HCEC 1CT (cell line): Measurements from ENCODE around the gene CCDC198.
A peak's percentile ranks its signal among the peaks of the same experiment; 100 is the strongest.

Experiments
- DNase-seq: peaks from one replicate; pipeline ENCODE4 v3.0.0-alpha.2; 2017

Gene CCDC198, protein sequence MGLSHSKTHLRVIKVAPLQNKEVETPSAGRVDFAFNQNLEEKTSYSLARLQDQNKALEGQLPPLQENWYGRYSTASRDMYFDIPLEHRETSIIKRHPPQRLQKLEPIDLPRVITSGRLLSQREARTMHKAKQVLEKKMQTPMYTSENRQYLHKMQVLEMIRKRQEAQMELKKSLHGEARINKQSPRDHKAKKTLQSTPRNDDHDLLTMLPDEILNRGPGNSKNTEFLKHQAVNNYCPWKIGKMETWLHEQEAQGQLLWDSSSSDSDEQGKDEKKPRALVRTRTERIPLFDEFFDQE

DNA sequence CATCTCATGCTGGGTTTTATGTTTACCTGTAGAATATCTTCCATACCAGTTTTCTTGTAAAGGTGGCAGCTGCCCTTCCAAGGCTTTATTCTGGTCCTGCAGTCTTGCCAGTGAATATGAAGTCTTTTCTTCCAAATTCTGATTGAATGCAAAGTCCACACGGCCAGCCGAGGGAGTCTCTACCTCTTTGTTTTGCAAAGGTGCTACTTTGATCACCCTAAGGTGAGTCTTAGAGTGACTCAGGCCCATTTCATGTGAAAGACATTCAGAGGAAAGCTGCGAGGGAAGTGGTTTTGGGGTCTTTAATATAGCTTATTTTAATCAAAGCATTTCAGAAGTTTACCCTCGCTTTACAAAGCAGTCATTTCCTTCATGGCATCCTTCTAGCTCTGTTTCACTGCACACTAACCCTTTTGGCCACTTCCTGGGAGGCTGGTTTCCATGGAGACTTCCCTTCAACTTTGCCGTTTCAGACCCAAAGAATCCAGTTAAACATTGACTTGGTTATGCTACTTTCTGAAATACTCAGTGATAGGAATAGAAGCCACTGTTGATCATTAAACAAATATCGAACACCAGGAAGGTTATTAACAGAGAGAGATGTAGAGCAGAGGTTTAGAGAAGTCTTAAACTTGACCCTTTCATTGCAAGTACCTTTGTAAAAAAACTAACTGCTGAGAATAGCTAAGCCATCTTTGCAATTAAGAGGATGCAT, at the start of gene CCDC198:
Gene CCDC198 (minus strand): TSS at position 391 of the 715 bp plus-strand sequence. CDS start 142 bp downstream, at position 249.
- peak; percentile 28 for DNase-seq

DNA sequence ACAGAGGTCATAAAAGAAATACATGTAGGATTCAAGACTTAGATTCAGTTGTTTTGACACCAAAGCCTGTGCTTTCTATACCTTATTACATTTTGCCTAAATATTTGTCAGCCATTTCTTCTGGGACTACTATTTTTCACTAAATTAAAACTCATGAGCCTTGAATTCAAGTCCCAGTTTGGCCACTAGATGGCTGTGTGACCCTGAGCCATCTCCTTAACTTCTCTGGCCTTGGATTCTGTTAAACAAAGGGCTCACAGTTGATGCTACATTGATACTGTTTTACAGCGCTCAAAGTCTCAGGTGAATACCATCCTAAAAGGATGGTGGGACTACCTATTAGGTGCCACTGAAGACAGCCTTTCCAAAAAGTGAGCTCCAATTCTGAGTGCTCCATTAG, 39.6 kb upstream of the CCDC198 start:
- DNase-seq: peak; percentile 40

DNA sequence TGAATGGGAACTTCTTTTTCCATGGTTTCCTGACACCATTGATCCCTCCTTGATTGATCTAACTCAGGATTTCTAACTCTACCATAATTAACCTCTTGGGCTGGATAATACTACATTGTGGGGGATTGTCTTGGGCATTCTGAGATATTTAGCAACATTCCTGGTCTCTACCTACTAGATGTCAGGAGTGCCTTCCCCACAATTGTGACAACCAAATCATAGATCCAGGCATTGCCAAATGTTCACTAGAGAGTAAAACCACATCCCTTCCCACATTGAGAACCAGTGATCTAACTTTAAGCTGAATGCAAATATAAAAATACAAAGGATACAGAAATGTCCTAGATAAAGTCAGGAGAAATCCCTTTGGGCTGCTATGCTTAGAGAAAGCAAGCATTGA, 36.9 kb upstream of the CCDC198 start:
- no peak for DNase-seq

DNA sequence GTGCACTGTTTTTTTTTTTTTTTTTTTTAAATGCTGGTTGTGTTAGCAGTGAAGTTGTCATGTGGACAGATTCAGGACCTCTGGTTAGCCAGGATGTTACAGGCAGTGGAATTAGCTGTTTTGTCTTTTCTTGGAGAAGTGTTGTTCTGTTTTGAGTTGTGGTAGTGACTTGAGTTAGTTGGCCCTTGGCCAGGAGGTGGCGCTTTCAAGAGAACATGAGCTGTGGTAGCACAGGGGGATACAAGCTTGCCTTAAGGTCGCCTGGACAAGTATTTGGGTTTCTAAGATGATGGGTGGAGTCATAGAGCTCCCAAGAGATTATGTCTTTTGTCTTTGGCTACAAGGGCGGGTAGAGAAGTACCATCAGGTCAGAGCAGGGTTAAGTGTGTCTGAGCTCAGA, 33.3 kb upstream of the CCDC198 start:
- no peak for DNase-seq

DNA sequence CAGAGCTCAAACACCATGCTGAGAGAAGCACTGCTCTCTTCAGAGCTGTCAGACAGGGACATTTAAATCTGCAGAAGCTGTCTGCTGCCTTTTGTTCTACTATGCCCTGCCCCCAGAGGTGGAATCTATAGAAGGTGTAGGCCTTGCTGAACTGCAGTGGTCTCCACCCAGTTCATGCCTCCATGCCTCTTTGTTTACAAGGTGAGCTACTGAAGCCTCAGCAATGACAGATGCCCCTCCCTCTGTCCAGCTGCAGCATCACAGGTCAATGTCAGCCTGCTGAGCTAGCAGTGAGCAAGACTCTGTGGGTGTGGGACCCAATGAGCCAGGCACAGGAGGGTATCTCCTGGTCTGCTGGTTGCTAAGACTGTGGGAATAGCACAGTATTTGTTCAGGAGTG, 25.4 kb upstream of the CCDC198 start:
- DNase-seq: no peak

DNA sequence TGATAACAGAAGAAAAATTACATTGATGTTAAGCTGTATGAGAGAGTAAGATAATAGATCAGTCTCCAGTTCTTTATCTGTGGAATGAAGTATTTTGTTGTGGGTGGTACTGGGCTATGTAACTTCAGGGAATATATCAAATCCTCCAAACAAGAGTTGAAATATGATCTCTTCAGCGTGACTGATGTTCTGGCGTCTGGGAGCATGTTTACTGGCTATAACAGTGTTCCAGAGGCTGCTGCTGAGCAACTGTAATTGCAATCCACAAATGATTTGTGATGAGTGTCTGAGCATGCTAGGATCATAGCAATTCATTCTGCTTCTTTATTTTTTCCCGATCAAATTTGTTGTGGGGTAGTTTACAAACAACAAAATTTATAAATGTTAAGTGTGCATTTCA, 18.6 kb upstream of the CCDC198 start:
- no peak for DNase-seq

DNA sequence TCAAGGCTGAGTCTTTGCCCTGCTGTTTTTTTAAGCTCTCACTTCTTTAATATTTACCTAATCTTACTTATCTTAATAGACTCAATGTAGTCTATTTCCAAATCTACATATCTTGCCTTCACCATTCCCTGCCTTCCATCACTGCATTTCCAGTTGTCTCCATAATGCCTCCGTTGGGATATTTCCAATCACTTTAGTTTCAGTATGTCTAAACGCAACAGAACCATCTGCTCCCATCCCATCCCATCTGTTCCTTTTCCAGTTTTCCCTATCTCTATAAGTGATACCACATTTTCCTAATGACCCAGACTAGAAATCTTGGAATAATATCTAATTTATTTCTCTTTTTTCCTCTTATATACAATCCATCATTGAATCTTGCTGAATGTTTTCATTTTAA, 15.1 kb upstream of the CCDC198 start:
- DNase-seq: no peak

DNA sequence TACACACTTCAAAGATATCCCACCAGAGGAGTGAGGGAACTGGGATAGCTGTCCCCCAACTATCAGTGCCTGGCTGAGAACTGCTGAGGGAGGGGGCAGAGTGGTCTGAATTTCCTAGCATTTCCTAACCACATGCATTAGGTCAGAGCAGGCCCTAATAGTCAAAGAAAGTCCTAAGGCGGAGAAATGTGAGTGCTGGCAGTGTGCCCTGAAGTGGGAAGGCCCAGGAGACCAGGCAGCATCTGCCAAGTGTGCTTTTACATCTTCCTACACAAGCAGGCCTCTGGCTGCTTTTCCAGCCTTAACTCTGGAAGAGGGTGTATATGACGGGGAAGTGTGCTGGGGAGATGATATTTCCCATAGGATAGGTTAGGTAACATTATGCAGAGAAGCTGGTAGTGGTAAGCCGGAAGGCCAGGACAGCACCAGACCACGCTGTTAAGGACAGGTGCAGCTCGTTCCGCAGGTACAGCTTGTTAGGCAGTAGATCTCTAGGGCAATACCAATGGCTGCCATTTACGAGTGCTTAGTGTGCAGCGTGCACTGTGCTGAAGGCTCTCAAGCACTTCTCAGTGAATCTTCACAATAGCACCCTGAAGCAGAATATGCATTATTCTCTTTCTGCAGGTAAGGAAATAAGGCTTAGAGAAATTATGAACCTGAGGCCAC, 9.1 kb upstream of the CCDC198 start:
- DNase-seq: no peak

DNA sequence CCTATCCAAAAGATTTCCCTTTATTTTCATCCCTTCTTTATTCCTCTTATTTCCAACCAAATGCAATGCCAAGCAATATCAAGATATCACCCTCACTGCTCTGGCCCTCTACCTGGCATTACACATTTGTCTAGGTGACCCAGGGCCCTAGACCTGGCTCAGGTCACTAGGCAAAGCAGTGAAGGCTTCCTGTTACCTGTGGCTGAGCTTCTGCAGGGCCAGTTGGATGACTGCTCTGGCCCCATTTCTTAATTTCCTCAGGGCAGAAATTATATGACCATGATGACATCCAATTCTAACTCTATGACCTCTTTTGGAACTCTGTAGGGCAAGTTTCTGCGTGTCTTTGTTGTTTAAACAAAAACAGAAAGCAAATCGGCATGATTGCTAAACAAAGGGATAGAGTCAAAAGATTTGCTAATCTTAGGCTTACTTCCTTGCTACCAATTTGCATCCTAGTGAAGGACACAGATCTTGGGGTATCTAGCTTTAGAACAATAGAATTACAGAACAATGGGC, 7.4 kb upstream of the CCDC198 start:
- no peak for DNase-seq

DNA sequence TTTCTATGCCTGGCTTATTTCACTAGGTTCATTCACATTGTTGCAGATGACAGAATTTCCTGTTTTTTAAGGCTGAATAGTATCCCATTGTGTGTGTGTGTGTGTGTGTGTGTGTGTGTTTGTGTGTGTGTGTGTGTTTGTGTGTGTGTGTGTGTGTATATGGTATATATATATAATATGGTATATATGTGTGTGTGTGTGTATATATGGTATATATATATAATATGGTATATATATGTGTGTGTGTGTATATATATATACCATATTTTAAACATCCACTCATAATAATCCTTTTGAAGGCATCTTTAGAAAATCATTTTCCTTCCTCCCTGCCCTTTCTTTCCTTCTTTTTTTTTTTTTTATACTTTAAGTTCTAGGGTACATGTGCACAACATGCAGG, 5.0 kb upstream of the CCDC198 start:
- DNase-seq: no peak

DNA sequence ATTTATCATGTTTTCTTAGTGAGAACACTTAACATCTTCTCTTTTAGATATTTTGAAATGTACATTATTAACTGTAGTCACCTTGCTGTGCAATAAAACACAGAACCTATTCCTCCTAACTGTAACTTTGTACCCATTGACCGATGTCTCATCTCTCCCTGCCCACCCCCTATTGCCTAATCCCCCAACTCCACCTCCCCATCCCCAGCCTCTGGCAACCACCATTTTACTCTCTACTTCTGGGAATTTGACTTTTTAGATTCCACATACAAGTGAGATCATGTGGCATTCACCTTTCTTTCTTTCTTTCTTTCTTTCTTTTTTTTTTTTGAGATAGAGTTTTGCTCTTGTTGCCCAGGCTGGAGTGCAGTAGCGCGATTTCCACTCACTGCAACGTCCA, 4.4 kb upstream of the CCDC198 start:
- DNase-seq: no peak

DNA sequence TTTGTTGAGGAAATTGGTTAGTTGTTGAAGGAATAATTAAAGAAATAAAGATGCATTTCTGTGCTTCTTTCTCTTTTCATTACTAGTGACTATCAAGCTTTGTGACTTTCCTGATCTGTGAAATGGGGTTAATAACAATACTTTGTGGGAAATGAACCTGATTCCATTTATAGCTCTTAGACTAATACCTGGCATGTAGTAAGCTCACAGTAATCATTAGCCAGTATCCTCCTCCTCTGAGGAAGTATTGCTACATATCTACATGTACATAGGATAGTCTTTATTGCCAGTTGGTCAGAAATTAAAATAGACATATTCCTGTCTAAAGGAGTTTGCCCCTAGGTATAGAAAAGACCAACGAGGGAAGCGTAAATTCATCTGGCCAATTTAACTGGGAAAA, 1.8 kb upstream of the CCDC198 start:
- no peak for DNase-seq

DNA sequence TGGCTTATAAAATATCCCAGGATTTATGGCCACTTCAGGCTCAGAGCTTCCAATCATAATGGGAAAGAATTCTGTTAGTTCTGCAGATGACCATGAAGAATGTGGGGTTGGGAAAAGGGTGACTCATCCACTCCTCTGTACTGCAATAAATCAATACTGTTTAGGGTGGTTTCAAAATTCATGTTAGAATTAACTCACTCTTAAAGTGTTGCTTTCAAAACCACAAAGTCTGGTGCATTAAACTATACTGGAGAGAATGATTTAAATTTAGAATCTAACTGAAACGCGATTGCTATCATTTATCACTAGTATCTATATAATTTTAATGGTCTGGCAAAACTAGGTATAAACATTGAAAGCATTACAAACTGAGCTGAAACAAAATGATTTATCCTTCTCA, 798 bp downstream of the CCDC198 start:
- DNase-seq: peak; percentile 84

DNA sequence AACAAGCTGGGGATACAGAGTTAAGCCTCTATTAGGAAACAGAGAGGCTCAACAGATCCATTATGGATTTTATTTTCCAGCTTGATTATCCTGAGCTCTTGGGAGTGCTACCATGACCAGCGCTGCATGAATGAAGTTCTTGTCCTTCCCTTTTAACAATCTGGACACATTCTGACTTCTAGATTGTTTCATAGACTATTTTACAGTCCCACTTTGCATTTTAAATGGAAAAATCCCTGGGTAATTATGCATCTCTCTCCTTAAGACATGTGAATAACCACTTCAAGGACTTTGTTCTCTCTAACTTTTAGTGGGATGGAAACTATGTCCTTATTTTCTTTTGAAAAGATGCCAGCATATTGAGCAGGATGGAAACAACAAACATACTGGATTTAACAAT, 2.0 kb downstream of the CCDC198 start:
- DNase-seq: no peak

DNA sequence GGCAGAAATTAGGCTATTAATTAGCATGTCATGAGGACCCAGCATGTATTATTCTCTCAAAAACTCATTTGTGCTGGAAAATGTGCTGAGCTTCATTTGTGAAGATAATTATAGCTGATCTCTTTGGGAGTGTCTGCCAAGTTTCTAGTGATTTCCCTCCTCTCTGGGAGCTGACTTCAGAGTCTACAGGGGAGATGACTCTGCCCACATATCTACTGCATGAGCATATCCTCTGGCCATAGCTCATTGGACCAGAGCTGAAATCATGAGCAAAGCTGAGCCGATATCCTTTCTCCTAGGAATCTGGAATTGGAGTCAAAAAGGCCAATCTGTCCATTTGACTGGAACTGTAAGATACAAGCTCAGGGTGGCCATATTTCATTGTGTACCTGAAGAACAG, 5.9 kb downstream of the CCDC198 start:
- DNase-seq: peak; percentile 11

DNA sequence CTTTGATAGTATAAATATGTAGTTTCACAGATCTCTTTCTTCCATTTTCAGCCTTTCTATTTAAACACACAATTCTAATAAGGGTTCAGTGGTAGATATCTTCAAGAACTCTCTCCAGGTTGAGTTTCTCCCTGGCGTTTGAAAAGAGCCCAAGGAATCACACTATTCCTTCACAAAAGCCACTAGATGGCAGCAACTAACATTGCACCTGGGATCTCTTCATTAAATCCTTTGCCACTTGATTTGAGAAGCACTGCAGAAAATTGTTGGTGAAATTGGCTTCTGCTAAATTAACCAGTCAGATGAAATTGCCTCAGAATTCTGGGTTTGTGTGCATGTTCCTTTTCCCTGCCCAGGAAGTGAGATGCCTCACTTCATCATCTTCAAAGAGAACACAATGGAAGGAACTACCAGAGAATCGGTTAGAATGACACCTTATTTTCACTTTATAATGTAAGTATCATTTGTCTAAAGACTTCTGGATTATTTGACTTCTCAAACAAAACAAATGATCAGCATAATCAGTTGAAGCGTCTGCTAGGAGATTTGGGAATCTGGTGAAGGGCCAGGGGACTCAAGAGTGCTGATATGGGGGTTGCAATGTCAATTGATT, 6.8 kb downstream of the CCDC198 start:
- DNase-seq: peak; percentile 43

DNA sequence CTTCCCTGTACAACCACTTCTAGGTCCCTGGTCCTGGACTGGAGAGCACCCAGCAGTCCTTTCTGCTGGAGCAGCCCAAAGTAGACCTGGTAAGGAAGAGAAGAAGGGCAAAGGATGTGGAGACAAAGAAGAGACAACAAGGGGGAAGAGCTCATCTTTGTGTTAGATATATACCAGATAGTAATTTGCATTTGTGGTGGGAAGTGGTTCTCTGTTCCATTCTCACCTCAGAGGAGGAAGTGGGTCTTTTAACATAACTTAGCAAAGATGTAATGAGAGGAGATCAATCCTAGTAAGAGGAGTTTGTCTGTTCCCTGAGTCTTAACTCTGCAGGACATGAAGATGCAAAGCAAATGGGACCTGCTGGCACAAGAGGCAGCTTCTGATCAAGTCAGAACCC, 8.0 kb downstream of the CCDC198 start:
- DNase-seq: no peak

DNA sequence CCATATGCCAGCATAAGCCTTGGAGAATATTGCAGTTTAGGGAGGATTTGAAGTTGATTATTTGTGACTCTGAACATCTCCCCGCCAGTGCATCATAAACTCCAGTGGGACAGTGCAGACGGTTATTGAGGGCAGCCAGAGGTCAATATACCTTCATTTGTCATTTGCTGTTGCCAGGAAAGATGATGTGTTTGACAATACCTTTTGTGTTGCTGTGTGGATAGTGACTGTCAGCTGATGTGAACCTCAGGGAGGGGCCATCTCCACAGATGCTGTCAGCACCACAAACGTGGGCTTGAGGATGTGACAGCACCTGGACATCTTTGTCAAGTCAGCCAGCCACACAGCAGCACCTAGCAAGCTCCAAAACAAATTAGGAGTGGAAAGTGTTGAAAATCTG, 11.5 kb downstream of the CCDC198 start:
- no peak for DNase-seq

DNA sequence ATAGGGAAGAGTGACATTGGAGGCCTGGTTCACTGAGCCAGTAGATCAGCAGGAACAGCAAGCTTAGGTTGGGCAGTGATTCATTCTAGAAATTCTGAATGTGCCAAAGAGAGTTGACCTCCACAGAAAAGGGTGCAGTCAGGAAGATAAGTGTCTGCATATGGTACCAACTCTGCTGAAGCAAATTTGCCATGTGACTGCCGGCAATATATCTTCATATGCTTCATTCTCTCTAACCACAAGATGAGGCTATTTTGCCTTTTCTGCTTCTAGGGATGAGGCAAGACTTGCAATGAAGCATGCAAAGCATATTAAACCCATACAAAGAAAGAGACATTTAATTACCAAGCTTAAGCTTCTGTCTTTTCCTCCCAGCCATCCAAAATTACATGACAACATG, 13.6 kb downstream of the CCDC198 start:
- peak; percentile 1 for DNase-seq

DNA sequence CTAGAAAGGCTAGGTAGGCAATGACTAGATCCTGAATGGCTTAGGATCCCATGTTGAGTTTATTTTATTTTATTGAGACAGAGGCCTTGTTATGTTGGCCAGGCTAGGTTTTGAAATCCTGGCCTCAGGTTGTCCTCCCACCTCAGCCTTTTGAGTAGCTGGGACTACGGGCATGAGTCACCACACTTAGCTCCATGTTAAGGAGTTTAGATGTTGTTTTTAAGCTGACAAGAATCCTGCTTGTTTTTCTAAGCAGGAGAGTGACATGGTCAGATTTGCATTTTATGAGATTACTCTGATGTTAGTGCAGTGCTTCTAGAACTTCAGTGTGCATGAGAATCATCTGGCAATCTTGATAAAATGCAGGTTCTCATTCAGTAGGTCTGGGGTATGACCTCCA, 14.5 kb downstream of the CCDC198 start:
- no peak for DNase-seq

DNA sequence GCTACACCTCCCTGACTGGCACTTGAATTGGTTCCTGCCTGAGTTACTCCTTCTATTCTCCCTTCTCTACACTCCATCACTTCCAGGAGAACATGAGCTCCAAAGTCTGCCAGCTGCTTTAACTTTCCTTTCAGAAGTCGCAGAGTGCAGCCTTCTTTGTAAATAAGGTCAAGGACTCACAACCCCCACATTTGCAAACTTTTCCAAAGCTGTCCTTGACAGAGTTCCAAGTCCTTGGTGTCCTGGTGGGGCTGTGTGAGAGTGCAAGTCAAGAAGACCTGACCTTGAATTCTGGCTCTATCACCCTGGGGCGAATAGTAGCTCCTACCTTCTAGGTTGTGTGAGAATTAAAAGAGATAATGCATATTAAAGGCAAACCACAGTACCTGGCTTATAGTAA, 15.6 kb downstream of the CCDC198 start:
- no peak for DNase-seq

DNA sequence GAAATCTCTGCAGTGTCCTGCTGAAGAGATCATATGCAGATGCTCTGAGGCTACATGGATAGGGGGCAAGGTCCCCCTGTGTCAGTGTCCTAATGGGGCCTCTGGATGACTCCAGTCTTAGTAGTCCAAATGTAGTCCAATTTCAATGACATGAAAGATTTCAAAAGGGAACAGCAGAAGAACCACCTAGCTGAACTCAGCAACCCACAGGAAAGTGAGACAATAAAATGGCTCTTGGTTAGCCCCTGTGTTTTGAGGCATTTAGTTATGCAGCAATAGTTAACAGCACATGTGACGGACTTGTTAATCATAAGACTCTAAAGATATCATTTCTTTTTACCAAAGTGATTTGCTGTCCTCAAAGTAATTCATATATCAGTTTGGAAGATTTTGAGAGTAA, 22.7 kb downstream of the CCDC198 start:
- no peak for DNase-seq

DNA sequence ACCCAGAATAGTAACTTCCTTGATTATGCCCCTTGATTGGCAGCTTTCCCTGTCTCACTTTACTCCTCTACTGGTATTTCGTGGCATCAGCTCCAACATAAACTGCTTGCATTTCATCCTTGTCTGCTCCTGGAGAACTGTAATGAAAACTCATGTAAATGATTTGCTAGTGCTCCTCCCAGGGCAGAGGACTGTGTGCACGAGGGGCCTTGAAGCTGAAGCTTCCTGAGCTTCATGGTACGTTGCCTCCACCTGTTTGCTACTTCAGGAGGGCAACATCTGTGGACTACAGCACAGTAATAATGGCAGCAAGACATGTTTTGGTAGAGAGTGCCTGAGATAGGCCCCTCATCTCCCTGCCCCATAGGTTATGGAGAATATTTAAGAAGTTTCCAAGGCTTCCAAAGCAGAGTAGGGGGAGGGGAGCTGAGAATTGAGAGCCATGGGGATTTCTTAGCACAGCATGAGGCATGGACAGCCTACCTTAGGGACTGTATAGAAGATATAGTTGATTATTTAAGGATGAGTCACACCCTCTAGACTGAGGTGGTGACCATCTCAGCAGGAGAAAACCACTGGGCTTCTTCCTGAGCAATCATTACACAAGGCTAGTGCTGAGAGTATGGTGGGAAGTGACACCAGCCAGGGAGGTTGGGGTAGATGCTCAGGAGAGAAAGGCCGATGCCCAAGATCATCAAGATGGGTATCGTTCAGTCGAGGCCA, 29.5 kb downstream of the CCDC198 start:
- DNase-seq: no peak
